MM.1S (cell line): ENCODE data around the gene CADPS.

Experiments used
- DNase-seq: peaks from one replicate; pipeline ENCODE4 v3.0.0-alpha.2; 2015
- H2AFZ ChIP-seq: fragments of 300-600 bp; sonication (generic); 2 replicates; pipeline ENCODE4 v1.6.0; 2016; ENCODE audit warnings: antibody characterized with exemption, low read length
- H3F3A ChIP-seq: fragments of 300-600 bp; sonication (generic); 2 replicates; pipeline ENCODE4 v1.6.1; 2016; ENCODE audit warnings: mild to moderate bottlenecking, antibody characterized with exemption, low read length, moderate library complexity, mixed read lengths; ENCODE audit not compliant: insufficient read depth
- H3K27ac ChIP-seq: fragments of 300-600 bp; sonication (generic); 2 replicates; pipeline ENCODE4 v1.5.1; 2016; ENCODE audit warnings: mild to moderate bottlenecking, low read length
- H3K27me3 ChIP-seq: fragments of 300-600 bp; sonication (generic); replicated peaks from 2 replicates; pipeline ENCODE4 v1.6.0; 2016; ENCODE audit warnings: low read length; ENCODE audit not compliant: insufficient read depth
- H3K36me3 ChIP-seq: fragments of 300-600 bp; sonication (generic); replicated peaks from 2 replicates; pipeline ENCODE4 v1.6.1; 2016; ENCODE audit warnings: mild to moderate bottlenecking, low read length, mixed read lengths; ENCODE audit not compliant: insufficient read depth
- H3K4me1 ChIP-seq: fragments of 300-600 bp; sonication (generic); 2 replicates; pipeline ENCODE4 v1.6.1; 2016; ENCODE audit warnings: low read length, mixed read lengths
- H3K4me2 ChIP-seq: fragments of 300-600 bp; sonication (generic); 2 replicates; pipeline ENCODE4 v1.6.0; 2016; ENCODE audit warnings: low read depth, low read length
- H3K4me3 ChIP-seq: fragments of 300-600 bp; sonication (generic); 2 replicates; pipeline ENCODE4 v1.5.1; 2016; ENCODE audit warnings: low read length, mixed read lengths
- H3K79me2 ChIP-seq: fragments of 300-600 bp; sonication (generic); 2 replicates; pipeline ENCODE4 v1.6.1; 2016; ENCODE audit warnings: mixed run types, low read length, mixed read lengths
- H3K9ac ChIP-seq: fragments of 300-600 bp; sonication (generic); 2 replicates; pipeline ENCODE4 v1.6.1; 2016; ENCODE audit warnings: low read length, mixed read lengths
- H3K9me2 ChIP-seq: fragments of 300-600 bp; sonication (generic); replicated peaks from 2 replicates; pipeline ENCODE4 v1.6.1; 2016; ENCODE audit warnings: mild to moderate bottlenecking, low read length, mixed read lengths; ENCODE audit not compliant: insufficient read depth
- H3K9me3 ChIP-seq: fragments of 300-600 bp; sonication (generic); replicated peaks from 2 replicates; pipeline ENCODE4 v1.6.1; 2016; ENCODE audit warnings: mild to moderate bottlenecking, low read length, mixed read lengths; ENCODE audit not compliant: insufficient read depth
- H4K20me1 ChIP-seq: fragments of 300-600 bp; sonication (generic); 2 replicates; pipeline ENCODE4 v1.6.1; 2016; ENCODE audit warnings: mild to moderate bottlenecking, low read length, moderate library complexity, mixed read lengths; ENCODE audit not compliant: insufficient read depth
- EZH2 ChIP-seq: fragments of 300-600 bp; sonication (generic); optimal IDR thresholded peaks from 2 replicates; pipeline ENCODE3; 2017; ENCODE audit warnings: low read depth, mild to moderate bottlenecking, antibody characterized with exemption, low read length, mixed read lengths
- EZH2phosphoT487 ChIP-seq: fragments of 300-600 bp; sonication (generic); IDR thresholded peaks from 2 replicates; pipeline ENCODE4 v1.6.1; 2018; ENCODE audit warnings: antibody characterized with exemption, low read length
- TF ChIP-seq, protein P1 (sequence below): fragments of 300-600 bp; sonication (generic); IDR thresholded peaks from 2 replicates; pipeline ENCODE4 v1.5.1; 2016; ENCODE audit warnings: antibody characterized with exemption, low read length, mixed read lengths

The CADPS gene

DNA sequence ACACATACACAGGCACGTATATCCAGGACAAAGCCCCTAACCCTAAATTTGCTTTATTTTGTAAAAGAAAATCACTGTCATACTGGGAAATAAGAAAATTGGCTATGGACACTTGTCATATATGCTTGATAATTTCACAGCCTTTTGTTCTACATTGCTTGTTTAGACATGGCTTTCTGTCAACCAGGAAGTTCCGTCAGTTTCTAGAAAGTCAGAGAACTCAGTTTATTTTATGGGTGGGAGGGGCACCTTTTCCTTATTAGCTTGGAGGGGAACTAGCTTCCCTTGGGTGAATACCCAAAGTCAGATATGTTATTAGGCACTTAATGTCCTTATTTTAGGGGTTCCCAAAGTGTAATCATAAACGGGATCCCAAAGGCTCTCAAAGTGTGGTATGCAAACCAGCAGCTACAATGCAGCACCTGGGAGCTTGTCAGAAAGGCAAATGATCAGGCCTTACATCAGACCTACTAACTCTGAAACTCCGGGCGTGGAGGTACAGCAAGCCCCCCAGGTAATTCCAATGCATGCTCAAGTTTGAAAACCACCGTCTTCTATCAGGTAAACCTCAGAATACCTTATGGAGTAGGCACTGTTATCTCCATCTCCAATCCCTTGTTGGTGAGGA, 50.1 kb downstream of the CADPS start:
- Histone ChIP-seq H3K4me3 (no peak overlapping the region), H3K9ac (no peak overlapping the region), H3K4me1 (no peaks in the 10 kb centered on the region), H3K27me3 (no peaks in the 10 kb centered on the region), H4K20me1 (no peaks in the 10 kb centered on the region), H3K79me2 (no peaks in the 10 kb centered on the region), H2AFZ (no peak overlapping the region), H3K27ac (no peak overlapping the region), H3K4me2 (no peak overlapping the region), H3K9me2 (no peaks in the 10 kb centered on the region), H3F3A (no peaks in the 10 kb centered on the region), H3K9me3 (no peaks in the 10 kb centered on the region), H3K36me3 (no peaks in the 10 kb centered on the region)
- no peak for TF ChIP-seq EZH2phosphoT487
- TF ChIP-seq, protein P1, sequence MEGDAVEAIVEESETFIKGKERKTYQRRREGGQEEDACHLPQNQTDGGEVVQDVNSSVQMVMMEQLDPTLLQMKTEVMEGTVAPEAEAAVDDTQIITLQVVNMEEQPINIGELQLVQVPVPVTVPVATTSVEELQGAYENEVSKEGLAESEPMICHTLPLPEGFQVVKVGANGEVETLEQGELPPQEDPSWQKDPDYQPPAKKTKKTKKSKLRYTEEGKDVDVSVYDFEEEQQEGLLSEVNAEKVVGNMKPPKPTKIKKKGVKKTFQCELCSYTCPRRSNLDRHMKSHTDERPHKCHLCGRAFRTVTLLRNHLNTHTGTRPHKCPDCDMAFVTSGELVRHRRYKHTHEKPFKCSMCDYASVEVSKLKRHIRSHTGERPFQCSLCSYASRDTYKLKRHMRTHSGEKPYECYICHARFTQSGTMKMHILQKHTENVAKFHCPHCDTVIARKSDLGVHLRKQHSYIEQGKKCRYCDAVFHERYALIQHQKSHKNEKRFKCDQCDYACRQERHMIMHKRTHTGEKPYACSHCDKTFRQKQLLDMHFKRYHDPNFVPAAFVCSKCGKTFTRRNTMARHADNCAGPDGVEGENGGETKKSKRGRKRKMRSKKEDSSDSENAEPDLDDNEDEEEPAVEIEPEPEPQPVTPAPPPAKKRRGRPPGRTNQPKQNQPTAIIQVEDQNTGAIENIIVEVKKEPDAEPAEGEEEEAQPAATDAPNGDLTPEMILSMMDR: no peak
- no peak for TF ChIP-seq EZH2
- DNase-seq: no peak

DNA sequence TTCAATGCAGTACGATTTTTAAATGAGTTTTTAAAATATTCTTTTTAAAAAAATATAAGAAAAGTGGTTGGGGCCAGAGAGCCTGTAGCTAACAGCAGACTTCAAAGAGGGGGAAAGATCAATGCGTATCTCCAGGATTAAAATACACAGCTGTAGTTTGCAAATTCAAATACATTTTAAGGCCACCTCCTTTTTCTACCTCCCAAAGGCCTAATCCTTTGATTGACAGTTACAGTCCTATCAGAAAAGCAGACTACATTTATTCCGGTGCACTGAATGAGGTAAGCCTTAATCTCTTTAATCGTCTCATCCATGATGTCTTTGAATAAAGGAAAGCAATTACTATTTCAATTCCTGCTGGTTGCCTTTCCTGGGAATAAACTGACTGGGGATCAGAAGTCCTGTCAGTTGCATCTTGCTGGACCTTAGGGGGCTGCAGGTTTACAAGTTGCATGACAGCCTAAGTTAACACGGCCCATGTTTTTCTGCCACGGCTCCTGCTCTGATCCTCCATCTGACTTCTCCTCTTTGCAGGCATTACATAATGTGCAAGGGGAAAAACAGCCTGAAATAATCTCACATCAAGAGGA, 51.7 kb downstream of the CADPS start:
- no peak overlapping the region for H3K4me3 ChIP-seq
- no peak for DNase-seq
- TF ChIP-seq, protein P1: no peak
- TF ChIP-seq EZH2phosphoT487 (no peak), EZH2 (no peak)
- H3K79me2 ChIP-seq: no peaks in the 10 kb centered on the region
- no peaks in the 10 kb centered on the region for H3K9me2 ChIP-seq
- no peaks in the 10 kb centered on the region for H3K27me3 ChIP-seq
- H4K20me1 ChIP-seq: no peaks in the 10 kb centered on the region
- no peak overlapping the region for H2AFZ ChIP-seq
- H3K9ac ChIP-seq: no peak overlapping the region
- H3K4me2 ChIP-seq: no peak overlapping the region
- H3K4me1 ChIP-seq: peaks cover 6% of the 10 kb centered on the region
- peaks cover 4% of the 10 kb centered on the region; the same call in 1 of the 2 replicates for H3F3A ChIP-seq
- no peaks in the 10 kb centered on the region for H3K36me3 ChIP-seq
- H3K27ac ChIP-seq: no peak overlapping the region
- H3K9me3 ChIP-seq: no peaks in the 10 kb centered on the region

DNA sequence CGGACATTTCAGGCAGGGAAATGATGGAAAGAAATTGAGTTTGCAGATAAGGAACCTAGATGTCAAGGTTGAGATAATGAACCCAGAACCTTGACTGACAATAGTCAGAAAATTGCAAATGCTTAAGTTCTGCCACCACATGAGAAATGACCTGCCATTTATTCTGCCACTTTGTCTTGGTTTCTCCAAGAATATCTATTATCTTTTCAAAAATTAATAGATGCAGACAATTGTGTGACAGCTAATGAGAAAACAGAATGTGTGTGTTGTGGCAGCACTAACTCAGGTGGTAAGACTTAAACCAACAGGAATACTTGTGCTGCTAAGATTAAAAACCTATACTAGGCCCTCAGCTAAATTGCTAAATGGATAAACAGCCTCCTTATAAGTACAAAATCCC, 52.3 kb downstream of the CADPS start:
- Histone ChIP-seq H3F3A (peaks cover 9% of the 10 kb centered on the region), H2AFZ (no peak overlapping the region), H3K9ac (no peak overlapping the region), H3K79me2 (no peaks in the 10 kb centered on the region), H3K27me3 (no peaks in the 10 kb centered on the region), H3K4me3 (no peak overlapping the region), H3K27ac (no peak overlapping the region), H3K4me2 (no peak overlapping the region), H4K20me1 (no peaks in the 10 kb centered on the region), H3K4me1 (peaks cover 10% of the 10 kb centered on the region), H3K9me3 (no peaks in the 10 kb centered on the region), H3K9me2 (no peaks in the 10 kb centered on the region), H3K36me3 (no peaks in the 10 kb centered on the region)
- no peak for DNase-seq
- TF ChIP-seq EZH2phosphoT487: no peak
- TF ChIP-seq, protein P1: no peak
- no peak for TF ChIP-seq EZH2
